GM12878 (cell line): ENCODE results near the gene DES. TPM values are rescaled to one million over a fixed set of nuclear protein-coding genes. Genes with fewer than 3 reads are reported as not detected.

ENCODE experiments used
- ATAC-seq: fragments of 200-7000 bp; cut with Tn5 transposase; 3 replicates; pipeline ENCODE4 v1.9.1; 2020; ENCODE audit warnings: mild to moderate bottlenecking, moderate library complexity
- BruUV-seq: library from RNA; stranded (reverse); fragments of 400-500 nt; replicated peaks from 2 replicates; lab custom pipeline; 2021; lab: Mats Ljungman, UMichigan
- CTCF ChIA-PET: fragments of 300-600 bp; sonication (Branson Sonifier 250); formaldehyde crosslinking; extraction: SDS; loops from one replicate; lab custom pipeline; 2021; ENCODE audit warnings: inconsistent platforms; lab: Yijun Ruan, JAX
- POLR2A ChIA-PET: fragments of 350-600 bp; formaldehyde crosslinking; extraction: SDS; loops from one replicate; lab custom pipeline; 2021; ENCODE audit warnings: inconsistent platforms; lab: Charles Lee
- RAD21 ChIA-PET: fragments of 300-600 bp; sonication (Branson Sonifier 250); formaldehyde crosslinking; loops from one replicate; lab custom pipeline; 2023; ENCODE audit warnings: antibody characterized with exemption; ENCODE audit not compliant: unreplicated experiment; lab: Charles Lee
- SMC1A ChIA-PET: fragments of 300-600 bp; sonication (Branson Sonifier 250); formaldehyde crosslinking; loops from one replicate; lab custom pipeline; 2023; ENCODE audit not compliant: unreplicated experiment, uncharacterized antibody; lab: Charles Lee
- DNase-seq: peaks from one replicate; pipeline ENCODE4 v3.0.0-alpha.2; 2011; ENCODE audit warnings: low read depth, low spot score
- FAIRE-seq: peaks from 3 replicates; lab custom pipeline; 2011; peaks lifted over from hg19 to GRCh38; lab: Jason Lieb, UNC
- H2AFZ ChIP-seq: 2 replicates; pipeline ENCODE4 v1.6.0; 2011; ENCODE audit warnings: low read depth, low read length, control low read depth; ENCODE audit not compliant: control insufficient read depth
- H3K27ac ChIP-seq: 2 replicates; pipeline ENCODE4 v1.5.1; 2011; ENCODE audit warnings: control low read depth; ENCODE audit not compliant: control insufficient read depth, insufficient read depth
- H3K27me3 ChIP-seq, 2 experiments: replicated peaks in 1 of 2; 2 replicates each; pipeline versions ENCODE4 v1.6.0 to v1.6.1; 2011; ENCODE audit warnings: low read length in 1 of 2; ENCODE audit not compliant: control insufficient read depth in 2 of 2, insufficient read depth in 2 of 2
- H3K36me3 ChIP-seq, 2 experiments: 2 replicates each; pipeline ENCODE4 v1.5.1; 2011; ENCODE audit warnings: low read length in 1 of 2; ENCODE audit not compliant: control insufficient read depth in 2 of 2, insufficient read depth in 2 of 2
- H3K4me1 ChIP-seq: 2 replicates; pipeline ENCODE4 v1.6.1; 2011; ENCODE audit warnings: mild to moderate bottlenecking, low read length, moderate library complexity, mixed read lengths; ENCODE audit not compliant: control insufficient read depth, insufficient read depth
- H3K4me2 ChIP-seq: 2 replicates; pipeline ENCODE4 v1.6.0; 2011; ENCODE audit warnings: control low read depth; ENCODE audit not compliant: control insufficient read depth, insufficient read depth
- H3K4me3 ChIP-seq: fragments of 200-600 bp; sonication (generic); 2 replicates; pipeline ENCODE4 v1.5.1; 2016
- H3K79me2 ChIP-seq: 2 replicates; pipeline ENCODE4 v1.6.0; 2011; ENCODE audit warnings: low read length; ENCODE audit not compliant: control insufficient read depth, insufficient read depth
- H3K9ac ChIP-seq: 2 replicates; pipeline ENCODE4 v1.8.0; 2011; ENCODE audit warnings: low read length, control low read depth, mixed read lengths; ENCODE audit not compliant: control insufficient read depth, insufficient read depth
- H3K9me3 ChIP-seq: replicated peaks from 3 replicates; pipeline ENCODE4 v1.5.1; 2011; ENCODE audit warnings: mild to moderate bottlenecking, low read length; ENCODE audit not compliant: control insufficient read depth, insufficient read depth
- H4K20me1 ChIP-seq: 2 replicates; pipeline ENCODE4 v1.6.0; 2011; ENCODE audit not compliant: control insufficient read depth, insufficient read depth
- BCL11A ChIP-seq: IDR thresholded peaks from 2 replicates; pipeline ENCODE4 v1.6.1; 2011; ENCODE audit warnings: low read depth, low read length
- GABPA ChIP-seq: IDR thresholded peaks from 2 replicates; pipeline ENCODE4 v1.6.1; 2014; ENCODE audit warnings: antibody characterized with exemption, low read depth, mild to moderate bottlenecking, inconsistent platforms
- IKZF2 ChIP-seq, 2 experiments: fragments of 450-650 bp; IDR thresholded peaks; 2 replicates each; pipeline ENCODE4 v1.6.1; 2017; ENCODE audit warnings: mild to moderate bottlenecking in 2 of 2, moderate library complexity in 2 of 2
- KLF5 ChIP-seq: fragments of 450-650 bp; IDR thresholded peaks from 2 replicates; pipeline ENCODE4 v1.6.1; 2014; ENCODE audit warnings: mild to moderate bottlenecking; ENCODE audit not compliant: partially characterized antibody
- MEF2B ChIP-seq: fragments of 450-650 bp; IDR thresholded peaks from 2 replicates; pipeline ENCODE4 v1.6.1; 2018; ENCODE audit warnings: mild to moderate bottlenecking, moderate library complexity; ENCODE audit not compliant: partially characterized antibody, poor library complexity, severe bottlenecking
- MXI1 ChIP-seq: fragments of 150-350 bp; IDR thresholded peaks from 2 replicates; pipeline ENCODE4 v1.6.1; 2011; ENCODE audit warnings: low read depth, mild to moderate bottlenecking, inconsistent platforms, low read length, improper control_type of control experiment
- RAD51 ChIP-seq: fragments of 450-650 bp; IDR thresholded peaks from 2 replicates; pipeline ENCODE4 v1.6.1; 2016; ENCODE audit warnings: moderate library complexity, mild to moderate bottlenecking, inconsistent platforms
- RCOR1 ChIP-seq: conservative IDR thresholded peaks from 2 replicates; pipeline ENCODE4 v1.6.1; 2012; ENCODE audit warnings: low read depth, low read length, improper control_type of control experiment
- SMAD5 ChIP-seq: IDR thresholded peaks from 2 replicates; pipeline ENCODE4 v1.6.1; 2016; ENCODE audit warnings: antibody characterized with exemption, low read depth
- STAT3 ChIP-seq: IDR thresholded peaks from 2 replicates; pipeline ENCODE4 v1.6.1; 2011; ENCODE audit warnings: low read depth, low read length, improper control_type of control experiment
- YBX1 ChIP-seq: fragments of 450-650 bp; IDR thresholded peaks from 2 replicates; pipeline ENCODE4 v1.6.1; 2016; ENCODE audit warnings: antibody characterized with exemption
- ZNF217 ChIP-seq: fragments of 450-650 bp; IDR thresholded peaks from 2 replicates; pipeline ENCODE4 v1.6.1; 2017; ENCODE audit warnings: antibody characterized with exemption, mild to moderate bottlenecking
- WGBS: methylation state at CpG from one replicate; pipeline ENCODE4 v1.1.6; 2016; ENCODE audit warnings: low lambda C conversion rate; ENCODE audit not compliant: insufficient replicate concordance, insufficient coverage; ENCODE audit errors: missing lambda C conversion rate; 5-methylcytosine and 5-hydroxymethylcytosine counted together
- in situ Hi-C: fragments of 300-500 bp; cut with MboI; formaldehyde crosslinking; loops from 9 replicates; pipeline ENCODE4 v1.14.3; 2018; ENCODE audit warnings: mixed read lengths
- intact Hi-C: fragments of 100-400 bp; cut with micrococcal nuclease; formaldehyde crosslinking; loops from one replicate; pipeline ENCODE4 v1.14.2; 2022; ENCODE audit not compliant: unreplicated experiment
- polyA plus RNA-seq, 11 experiments: library from polyadenylated mRNA; depleted of rRNA in 4 of 11; unstranded in 6 of 11; stranded (reverse) in 5 of 11; fragments of >200 nt; fragmentation: Nextera tagmentation in 4 of 11; fragmentation: Illumina TruSeq in 1 of 11; extraction: Ambion mirVana in 4 of 11; extraction: Trizol in 1 of 11; gene quantifications; 1 replicate in 1 of 11; 2 replicates in 10 of 11; pipeline versions ENCODE4 v1.2.1 to v1.2.3, GENCODE V29; 2011 to 2016; ENCODE audit warnings: inconsistent platforms in 2 of 11, missing spikeins in 2 of 11, low read depth in 1 of 11
- total RNA-seq, 4 experiments: library from RNA; depleted of rRNA in 3 of 4; stranded (reverse); fragments of >200 nt in 3 of 4; fragmentation: Illumina TruSeq in 1 of 4; extraction: Trizol in 1 of 4; gene quantifications; 2 replicates each; pipeline versions ENCODE4 v1.2.1 to v1.2.3, GENCODE V29; 2013 to 2021
- TF ChIP-seq, protein P1 (sequence below): IDR thresholded peaks from 2 replicates; pipeline ENCODE4 v1.6.1; 2011; ENCODE audit warnings: borderline replicate concordance, low read depth, mild to moderate bottlenecking, moderate library complexity, mixed read lengths, low read length; ENCODE audit not compliant: insufficient read depth; ENCODE audit errors: extremely low read length

Gene DES
- total and polyA plus RNA-seq, 10 of the 15 experiments (the other 5 are each of a cell fraction or from before 2014, with no cell fraction given) = 0.80 TPM; not detected in 9

GRCh38 chr2:219443016-219443696 is 25.0 kb downstream of the DES start (continued):
- no peak for TF ChIP-seq GABPA

DNA sequence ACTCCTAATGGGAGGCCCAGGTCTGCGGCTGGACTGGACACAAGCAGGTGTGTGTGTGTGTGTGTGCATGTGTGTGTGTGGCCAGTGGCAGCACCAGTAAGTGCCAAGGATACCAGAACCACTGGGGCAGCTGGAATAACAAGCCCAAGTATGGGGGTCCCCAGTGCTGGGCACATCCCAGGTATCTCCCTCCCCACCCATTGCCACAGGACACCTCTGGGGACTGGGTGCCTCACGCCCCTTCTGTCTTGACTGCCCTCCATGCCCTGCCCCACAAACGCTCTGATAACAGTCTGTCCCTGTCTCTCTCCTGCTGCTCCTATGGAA is 25.5 kb downstream of the DES start:
- BruUV-seq = no TSS peak
- Histone ChIP-seq H3K9me3 (no peaks in the 10 kb centered on the region), H3K9ac (no peak overlapping the region), H3K79me2 (no peaks in the 10 kb centered on the region), H3K4me3 (no peak overlapping the region), H3K27me3 (peaks cover 8 to 15% of the 10 kb centered on the region in 2 experiments), H3K27ac (no peak overlapping the region), H4K20me1 (no peaks in the 10 kb centered on the region), H3K4me1 (no peaks in the 10 kb centered on the region), H3K36me3 (no peaks in the 10 kb centered on the region), H3K4me2 (no peak overlapping the region), H2AFZ (no peak overlapping the region)
- in situ Hi-C loops = no loop called here
- DNase-seq (no peak), FAIRE-seq (no peak), ATAC-seq (no peak)
- CTCF ChIA-PET = no interaction called here
- WGBS = 24% methylated on average over 3 of the region's 3 CpGs
- TF ChIP-seq YBX1 (no peak), BCL11A (no peak), IKZF2 (IDR thresholded peaks at IDR 0.05) (no peak), SMAD5 (no peak), STAT3 (no peak)
- POLR2A ChIA-PET = no interaction called here
- SMC1A ChIA-PET = no interaction called here
- intact Hi-C loops = no loop called here
- RAD21 ChIA-PET = no interaction called here

DNA sequence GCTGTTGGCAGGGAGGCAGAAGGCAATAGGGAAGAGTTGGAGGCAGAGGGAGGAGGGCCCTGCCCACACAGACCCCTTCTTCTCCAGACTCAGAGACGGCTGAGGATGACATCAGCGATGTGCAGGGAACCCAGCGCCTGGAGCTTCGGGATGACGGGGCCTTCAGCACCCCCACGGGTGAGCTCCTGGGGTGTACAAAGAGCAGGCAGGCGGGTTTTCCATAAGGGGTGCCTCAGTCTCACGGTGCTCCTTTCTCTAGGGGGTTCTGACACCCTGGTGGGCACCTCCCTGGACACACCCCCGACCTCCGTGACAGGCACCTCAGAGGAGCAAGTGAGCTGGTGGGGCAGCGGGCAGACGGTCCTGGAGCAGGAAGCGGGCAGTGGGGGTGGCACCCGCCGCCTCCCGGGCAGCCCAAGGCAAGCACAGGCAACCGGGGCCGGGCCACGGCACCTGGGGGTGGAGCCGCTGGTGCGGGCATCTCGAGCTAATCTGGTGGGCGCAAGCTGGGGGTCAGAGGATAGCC is 26.5 kb downstream of the DES start:
- DNase-seq = no peak
- no peak overlapping the region for H3K4me2 ChIP-seq
- FAIRE-seq = no peak
- ChIA-PET SMC1A (no interaction called here), POLR2A (no interaction called here), RAD21 (no interaction called here), CTCF (interaction anchor here (0.7 kb wide), 1 partner anchor 85 kb away, joined by 3 read pairs; no protein-coding TSS in a partner anchor)
- no peak overlapping the region for H2AFZ ChIP-seq
- intact Hi-C loops (no loop called here), in situ Hi-C loops (no loop called here)
- H4K20me1 ChIP-seq = no peaks in the 10 kb centered on the region
- TF ChIP-seq MXI1 (no peak), RCOR1 (no peak), MEF2B (no peak), RAD51 (no peak), KLF5 (no peak), ZNF217 (no peak)
- TF ChIP-seq, protein P1, sequence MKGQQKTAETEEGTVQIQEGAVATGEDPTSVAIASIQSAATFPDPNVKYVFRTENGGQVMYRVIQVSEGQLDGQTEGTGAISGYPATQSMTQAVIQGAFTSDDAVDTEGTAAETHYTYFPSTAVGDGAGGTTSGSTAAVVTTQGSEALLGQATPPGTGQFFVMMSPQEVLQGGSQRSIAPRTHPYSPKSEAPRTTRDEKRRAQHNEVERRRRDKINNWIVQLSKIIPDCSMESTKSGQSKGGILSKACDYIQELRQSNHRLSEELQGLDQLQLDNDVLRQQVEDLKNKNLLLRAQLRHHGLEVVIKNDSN = no peak
- H3K36me3 ChIP-seq = no peaks in the 10 kb centered on the region
- H3K4me3 ChIP-seq = no peak overlapping the region
- H3K27me3 ChIP-seq = peaks cover 8 to 18% of the 10 kb centered on the region in 2 experiments
- H3K27ac ChIP-seq = no peak overlapping the region
- WGBS = 29% methylated on average over 23 of the region's 23 CpGs
- BruUV-seq = no TSS peak
- H3K79me2 ChIP-seq = no peaks in the 10 kb centered on the region
- no peak for ATAC-seq
- H3K9ac ChIP-seq = no peak overlapping the region
- no peaks in the 10 kb centered on the region for H3K4me1 ChIP-seq
- no peaks in the 10 kb centered on the region for H3K9me3 ChIP-seq
